Kidney (tissue), 14 donors: ENCODE results near the gene NPAS1. TPM values are rescaled to one million over a fixed set of nuclear protein-coding genes. Genes with fewer than 3 reads are reported as not detected.

Experiments used
- DNase-seq, 5 donors: peaks; one replicate each; pipeline ENCODE4 v3.0.0-alpha.2; 2013 to 2020
- FAIRE-seq: peaks from 2 replicates; lab custom pipeline; 2012; peaks lifted over from hg19 to GRCh38; lab: Jason Lieb, UNC
- H3K27ac ChIP-seq, 2 donors: one replicate each; pipeline ENCODE4 v1.7.0; 2013; ENCODE audit warnings: low read depth in 2 of 2, low read length in 2 of 2, inconsistent platforms in 1 of 2
- H3K27me3 ChIP-seq: one replicate; pipeline ENCODE4 v1.7.1; 2013; ENCODE audit warnings: low read length, inconsistent platforms; ENCODE audit not compliant: control insufficient read depth, insufficient read depth
- H3K36me3 ChIP-seq, 3 donors: one replicate each; pipeline versions ENCODE4 v1.7.0 to v1.7.1; 2013; ENCODE audit warnings: low read length in 3 of 3, control low read depth in 1 of 3, inconsistent platforms in 1 of 3; ENCODE audit not compliant: insufficient read depth in 3 of 3, control insufficient read depth in 2 of 3
- H3K4me1 ChIP-seq, 3 donors: one replicate each; pipeline versions ENCODE4 v1.7.0 to v1.7.1; 2013; ENCODE audit warnings: low read length in 3 of 3, inconsistent platforms in 1 of 3, low read depth in 1 of 3; ENCODE audit not compliant: control insufficient read depth in 2 of 3, insufficient read depth in 2 of 3
- H3K4me3 ChIP-seq, 3 donors: one replicate each; pipeline versions ENCODE4 v1.7.0 to v1.8.1; 2013; ENCODE audit warnings: low read length in 3 of 3, control low read depth in 1 of 3, inconsistent platforms in 1 of 3
- H3K9ac ChIP-seq, 3 donors: one replicate each; pipeline versions ENCODE4 v1.7.0 to v1.7.1; 2013; ENCODE audit warnings: low read length in 3 of 3, control low read depth in 1 of 3, inconsistent platforms in 1 of 3
- H3K9me3 ChIP-seq, 3 donors: one replicate each; pipeline versions ENCODE4 v1.7.0 to v1.7.1; 2013; ENCODE audit warnings: low read length in 3 of 3, control low read depth in 1 of 3, inconsistent platforms in 1 of 3; ENCODE audit not compliant: control insufficient read depth in 2 of 3, insufficient read depth in 1 of 3
- CTCF ChIP-seq: IDR thresholded peaks from 3 replicates; pipeline ENCODE4 v1.5.1; 2012; ENCODE audit warnings: mild to moderate bottlenecking, moderate library complexity, borderline replicate concordance; ENCODE audit not compliant: insufficient read depth; ENCODE audit errors: extremely low read depth
- intact Hi-C: fragments of 100-400 bp; cut with DNase I; formaldehyde crosslinking; loops from one replicate; pipeline ENCODE4 v1.11.1; 2022
- polyA plus RNA-seq: library from polyadenylated mRNA; stranded (reverse); fragments of 350-450 nt; fragmentation: Illumina TruSeq; extraction: RNeasy Lipid Tissue Mini Kit (QIAGEN cat#74804); gene quantifications from one replicate; pipeline ENCODE4 v1.2.3, GENCODE V29; 2014; ENCODE audit warnings: low read depth, low replicate concordance; ENCODE audit not compliant: insufficient read depth
- total RNA-seq: library from RNA; stranded (reverse); fragmentation: NEBNext Ultra II Directional; extraction: Animal tissue kit (Norgen Biotek cat#: 25700); gene quantifications from one replicate; pipeline ENCODE4 v1.2.1, GENCODE V29; 2021
- donor health status: control.
- donor health status: control.
- donor health status: control.
- donor health status: control.
- donor health status: control.
- donor health status: DM: yes; HTN: yes; CAD: no.
- donor health status: Normal renal cell carcinoma (clear cell type).

Gene NPAS1
- total and polyA plus RNA-seq, 2 donors from 2014 or later = 0.38 to 1.7 TPM

DNA sequence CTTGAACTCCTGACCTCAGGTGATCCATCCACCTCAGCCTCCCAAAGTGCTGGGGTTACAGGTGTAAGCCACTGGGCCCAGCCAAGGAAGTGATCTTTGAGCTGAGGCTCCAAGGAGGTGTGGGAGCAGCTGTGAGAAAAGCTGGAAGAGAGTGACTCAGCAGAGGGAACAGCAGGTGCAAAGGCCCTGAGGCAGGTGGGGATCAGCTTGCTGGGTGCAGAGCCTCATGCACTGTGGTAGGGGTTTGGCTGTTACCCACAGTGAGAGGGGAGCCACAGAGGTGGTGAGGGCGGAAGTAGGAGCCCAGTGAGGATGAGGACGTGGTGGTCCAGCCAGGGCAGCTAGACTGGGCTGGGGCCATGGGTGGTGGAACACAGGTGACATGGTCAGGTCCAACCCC lies 6.5 kb downstream of the NPAS1 start:
- FAIRE-seq = no peak

GRCh38 chr19:47026889-47027288 lies 7.3 kb downstream of the NPAS1 start:
- DNase-seq (no peak), FAIRE-seq (no peak)
- Histone ChIP-seq H3K4me3 (no peak overlapping the region), H3K27me3 (peaks cover 20% of the 10 kb centered on the region), H3K4me1 (no peaks in the 10 kb centered on the region), H3K9ac (no peak overlapping the region), H3K36me3 (no peaks in the 10 kb centered on the region), H3K27ac (no peak overlapping the region), H3K9me3 (no peaks in the 10 kb centered on the region)
- no peak for TF ChIP-seq CTCF
- intact Hi-C loops = no loop called here

More for the DNA sequence above, 6.5 kb downstream of the NPAS1 start:
- Histone ChIP-seq H3K4me3 (no peak overlapping the region), H3K27ac (no peak overlapping the region), H3K27me3 (peaks cover 23% of the 10 kb centered on the region), H3K36me3 (no peaks in the 10 kb centered on the region), H3K9ac (no peak overlapping the region), H3K9me3 (no peaks in the 10 kb centered on the region), H3K4me1 (peaks cover 0 to 4% (median 0%) of the 10 kb centered on the region in 3 donors)
- intact Hi-C loops = no loop called here
- no peak for DNase-seq
- TF ChIP-seq CTCF = no peak

DNA sequence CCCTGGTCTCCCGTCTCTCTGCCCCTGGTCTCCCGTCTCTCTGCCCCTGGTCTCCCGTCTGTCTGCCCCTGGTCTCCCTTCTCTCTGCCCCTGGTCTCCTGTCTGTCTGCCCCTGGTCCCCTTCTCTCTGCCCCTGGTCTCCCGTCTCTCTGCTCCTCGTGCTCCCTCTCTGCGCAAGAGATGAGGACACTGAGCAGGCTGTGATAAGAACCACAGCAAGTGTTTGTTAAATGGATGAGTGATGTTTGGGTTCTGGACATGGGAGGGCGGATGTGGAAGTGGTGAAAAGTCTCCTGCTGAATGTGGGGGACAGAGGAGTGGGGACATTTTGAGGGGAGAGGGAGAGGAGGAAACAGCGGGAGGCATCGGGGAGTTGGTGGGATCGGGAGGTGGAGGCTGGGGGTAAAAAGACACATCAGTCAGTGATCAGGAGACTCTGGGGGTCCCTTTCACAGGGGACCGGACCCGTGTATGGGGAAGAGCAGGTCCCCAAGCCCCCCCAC lies 8.0 kb downstream of the NPAS1 start:
- no peak overlapping the region for H3K9ac ChIP-seq
- H3K36me3 ChIP-seq = no peaks in the 10 kb centered on the region
- peaks cover 15% of the 10 kb centered on the region for H3K27me3 ChIP-seq
- H3K9me3 ChIP-seq = no peaks in the 10 kb centered on the region
- intact Hi-C loops = no loop called here
- no peak overlapping the region for H3K4me3 ChIP-seq
- no peak for TF ChIP-seq CTCF
- no peak overlapping the region for H3K27ac ChIP-seq
- FAIRE-seq (no peak), DNase-seq (peak in 1 of 5 donors; percentile 29)
- H3K4me1 ChIP-seq = no peaks in the 10 kb centered on the region

GRCh38 chr19:47028195-47028601 lies 8.6 kb downstream of the NPAS1 start:
- peaks cover 12% of the 10 kb centered on the region for H3K27me3 ChIP-seq

More at GRCh38 chr19:47028195-47028601, 8.6 kb downstream of the NPAS1 start:
- TF ChIP-seq CTCF = no peak
- H3K4me3 ChIP-seq = no peak overlapping the region
- FAIRE-seq (no peak), DNase-seq (peak in 2 of 5 donors; percentile 22 to 61)
- no peak overlapping the region for H3K9ac ChIP-seq
- H3K9me3 ChIP-seq = no peaks in the 10 kb centered on the region
- H3K4me1 ChIP-seq = no peaks in the 10 kb centered on the region
- H3K27ac ChIP-seq = no peak overlapping the region
- H3K36me3 ChIP-seq = no peaks in the 10 kb centered on the region
- intact Hi-C loops = no loop called here
